ENCODE data around the gene C13orf46.

C13orf46 gene

GRCh38 chr13:113907635-113908617, 66.0 kb downstream of the C13orf46 start:
- peaks cover 2% of the 10 kb centered on the region for H3K27me3 ChIP-seq (ENCODE audit: insufficient read depth, poor library complexity, severe bottlenecking)
- no peak overlapping the region for H3K4me3 ChIP-seq (replicated peaks; ENCODE audit: insufficient read depth, low read length)
- DNase-seq (ENCODE audit: low read depth in 1 of 2, low spot score in 1 of 2) = no peak
- TF ChIP-seq SPI1 (IDR thresholded peaks at IDR 0.05; ENCODE audit: borderline replicate concordance, low read depth) (no peak), POLR2AphosphoS5 (IDR thresholded peaks at IDR 0.05; ENCODE audit: low read depth) (no peak), CTCF (IDR thresholded peaks at IDR 0.05; ENCODE audit: insufficient read depth, low read length) (no peak)
- no peak overlapping the region for H3K27ac ChIP-seq (replicated peaks)

- Histone ChIP-seq H3K4me3 (replicated peaks; ENCODE audit: insufficient read depth, low read length) (no peak overlapping the region), H3K27ac (replicated peaks) (no peak overlapping the region), H3K27me3 (ENCODE audit: insufficient read depth, poor library complexity, severe bottlenecking) (peaks cover 2% of the 10 kb centered on the region)
- TF ChIP-seq GABPA (IDR thresholded peaks at IDR 0.05; ENCODE audit: low read depth) (no peak), SPI1 (IDR thresholded peaks at IDR 0.05; ENCODE audit: borderline replicate concordance, low read depth) (no peak)
- DNase-seq (ENCODE audit: low read depth in 1 of 2, low spot score in 1 of 2) = no peak
These were observed 67.3 kb downstream of the C13orf46 start for GRCh38 chr13:113906571-113906970.

GRCh38 chr13:113905942-113906341, 67.9 kb downstream of the C13orf46 start:
- no peak overlapping the region for H3K27ac ChIP-seq (replicated peaks)
- TF ChIP-seq GABPA (IDR thresholded peaks at IDR 0.05; ENCODE audit: low read depth) (no peak), POLR2AphosphoS5 (IDR thresholded peaks at IDR 0.05; ENCODE audit: low read depth) (no peak), CTCF (IDR thresholded peaks at IDR 0.05; ENCODE audit: insufficient read depth, low read length) (no peak), SPI1 (IDR thresholded peaks at IDR 0.05; ENCODE audit: borderline replicate concordance, low read depth) (no peak), REST (IDR thresholded peaks at IDR 0.05; ENCODE audit: insufficient replicate concordance, low read depth) (no peak)

GRCh38 chr13:113905018-113905417, 68.9 kb downstream of the C13orf46 start:
- no peak overlapping the region for H3K27ac ChIP-seq (replicated peaks)
- no peak overlapping the region for H3K4me3 ChIP-seq (replicated peaks; ENCODE audit: insufficient read depth, low read length)
- no peak for TF ChIP-seq SPI1 (IDR thresholded peaks at IDR 0.05; ENCODE audit: borderline replicate concordance, low read depth)
- TF ChIP-seq GABPA (IDR thresholded peaks at IDR 0.05; ENCODE audit: low read depth) = no peak
- no peak for TF ChIP-seq CTCF (IDR thresholded peaks at IDR 0.05; ENCODE audit: insufficient read depth, low read length)
- no peak for TF ChIP-seq REST (IDR thresholded peaks at IDR 0.05; ENCODE audit: insufficient replicate concordance, low read depth)
- TF ChIP-seq POLR2AphosphoS5 (IDR thresholded peaks at IDR 0.05; ENCODE audit: low read depth) = no peak
- peaks cover 2% of the 10 kb centered on the region for H3K27me3 ChIP-seq (ENCODE audit: insufficient read depth, poor library complexity, severe bottlenecking)
- no peak for DNase-seq (ENCODE audit: low read depth in 1 of 2, low spot score in 1 of 2)

More at GRCh38 chr13:113905942-113906341, 67.9 kb downstream of the C13orf46 start:
- no peak overlapping the region for H3K4me3 ChIP-seq (replicated peaks; ENCODE audit: insufficient read depth, low read length)
- DNase-seq (ENCODE audit: low read depth in 1 of 2, low spot score in 1 of 2) = no peak
- peaks cover 2% of the 10 kb centered on the region for H3K27me3 ChIP-seq (ENCODE audit: insufficient read depth, poor library complexity, severe bottlenecking)

All from HL-60 (cell line).